GM19328 (cell line): ENCODE data around the gene FAAH2.
"Not testable (repeated sequence)": the region's sequence is repeated elsewhere in the genome, so short reads cannot be mapped to it uniquely, and the experiment has no call there.

Source experiments
- ATAC-seq: cut with Tn5 transposase; IDR thresholded peaks from one replicate; pipeline ENCODE4 v1.9.1; 2021; ENCODE audit warnings: mild to moderate bottlenecking, moderate library complexity; ENCODE audit not compliant: unreplicated experiment

Gene FAAH2, protein sequence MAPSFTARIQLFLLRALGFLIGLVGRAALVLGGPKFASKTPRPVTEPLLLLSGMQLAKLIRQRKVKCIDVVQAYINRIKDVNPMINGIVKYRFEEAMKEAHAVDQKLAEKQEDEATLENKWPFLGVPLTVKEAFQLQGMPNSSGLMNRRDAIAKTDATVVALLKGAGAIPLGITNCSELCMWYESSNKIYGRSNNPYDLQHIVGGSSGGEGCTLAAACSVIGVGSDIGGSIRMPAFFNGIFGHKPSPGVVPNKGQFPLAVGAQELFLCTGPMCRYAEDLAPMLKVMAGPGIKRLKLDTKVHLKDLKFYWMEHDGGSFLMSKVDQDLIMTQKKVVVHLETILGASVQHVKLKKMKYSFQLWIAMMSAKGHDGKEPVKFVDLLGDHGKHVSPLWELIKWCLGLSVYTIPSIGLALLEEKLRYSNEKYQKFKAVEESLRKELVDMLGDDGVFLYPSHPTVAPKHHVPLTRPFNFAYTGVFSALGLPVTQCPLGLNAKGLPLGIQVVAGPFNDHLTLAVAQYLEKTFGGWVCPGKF

DNA sequence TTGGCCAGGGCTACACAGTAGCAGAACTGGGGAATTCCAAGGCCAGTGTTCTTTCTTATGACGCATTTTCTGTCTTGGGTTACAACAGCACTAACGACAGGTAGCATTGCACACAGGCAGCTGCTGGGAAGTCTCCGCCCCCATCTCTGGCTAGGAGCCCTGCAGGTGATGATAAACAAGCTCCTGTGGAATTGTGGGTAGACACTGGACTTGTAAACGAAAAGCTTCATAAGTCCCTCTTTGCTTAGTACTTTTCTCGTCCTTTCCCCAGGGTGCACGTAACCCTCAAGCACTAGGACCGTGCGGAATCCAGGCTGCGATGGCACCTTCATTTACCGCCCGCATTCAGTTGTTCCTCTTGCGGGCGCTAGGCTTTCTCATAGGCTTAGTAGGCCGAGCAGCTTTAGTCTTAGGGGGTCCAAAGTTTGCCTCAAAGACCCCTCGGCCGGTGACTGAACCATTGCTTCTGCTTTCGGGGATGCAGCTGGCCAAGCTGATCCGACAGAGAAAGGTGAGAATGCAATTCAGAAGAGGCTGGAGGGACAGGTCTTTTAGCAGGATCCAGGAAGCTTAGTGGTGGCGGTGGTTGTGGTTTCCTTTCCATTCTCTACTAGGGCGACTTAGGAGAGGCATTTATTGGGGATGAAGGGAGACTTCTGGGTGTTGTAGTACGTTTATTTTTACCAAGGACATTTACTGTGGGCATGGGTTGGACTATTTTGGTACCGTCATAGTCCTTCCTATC, at the start of gene FAAH2:
TSS of gene FAAH2 (plus strand) at position 200 of the 745 bp plus-strand sequence. CDS start at position 320, 120 bp downstream.
- peak; percentile 92 for ATAC-seq

DNA sequence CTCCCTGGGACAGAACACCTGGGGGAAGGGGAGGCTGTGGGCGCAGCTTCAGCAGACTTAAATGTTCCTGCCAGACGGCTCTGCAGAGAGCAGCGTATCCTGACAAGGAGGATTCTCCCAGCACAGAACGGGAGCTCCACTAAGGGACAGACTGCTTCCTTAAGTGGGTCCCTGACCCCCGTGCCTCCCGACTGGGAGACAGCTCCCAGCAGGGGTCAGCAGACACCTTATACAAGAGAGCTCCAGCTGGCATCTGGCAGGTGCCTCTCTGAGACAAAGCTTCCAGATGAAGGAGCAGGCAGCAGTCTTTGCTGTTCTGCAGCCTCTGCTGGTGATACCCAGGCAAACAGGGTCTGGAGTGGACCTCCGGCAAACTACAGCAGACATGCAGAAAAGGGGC, 44.5 kb upstream of the FAAH2 start:
- no peak for ATAC-seq

DNA sequence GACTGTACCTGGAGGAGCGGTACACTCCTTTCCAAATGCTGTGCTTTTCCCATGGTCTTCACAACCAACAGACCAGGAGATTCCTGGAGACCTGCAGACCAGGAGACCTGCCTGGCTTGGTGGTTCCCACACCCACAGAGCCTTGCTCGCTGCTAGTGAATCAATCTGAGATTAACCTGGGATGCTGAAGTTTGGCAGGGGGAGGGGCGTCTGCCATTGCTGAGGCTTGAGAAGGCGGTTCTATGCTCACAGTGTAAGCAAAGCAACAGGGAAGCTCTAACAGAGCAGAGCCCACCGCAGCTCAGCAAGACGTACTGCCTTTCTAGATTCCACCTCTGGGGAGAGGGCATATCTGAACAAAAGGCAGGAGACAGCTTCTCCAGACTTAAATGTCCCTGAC, 34.5 kb upstream of the FAAH2 start:
- no peak for ATAC-seq

DNA sequence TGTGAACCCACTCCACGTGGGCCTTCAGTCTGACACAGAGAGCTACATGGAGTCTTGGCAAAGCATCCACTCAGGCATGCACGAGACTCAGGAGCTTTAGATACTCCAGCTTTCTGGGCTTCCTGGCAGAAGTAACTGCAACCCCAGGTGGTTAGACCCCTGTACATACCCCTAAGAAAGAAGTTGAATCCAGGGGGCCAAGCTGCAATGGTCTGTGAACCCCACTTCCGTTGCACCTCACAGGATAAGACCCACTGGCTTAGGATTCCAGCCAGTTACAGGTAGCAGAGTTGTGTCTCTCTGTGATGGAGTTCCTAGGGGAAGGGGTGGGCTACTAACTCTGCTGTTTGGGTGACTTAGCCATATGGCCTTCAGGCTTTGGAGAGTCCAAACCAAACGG, 21.4 kb upstream of the FAAH2 start:
- no peak for ATAC-seq

DNA sequence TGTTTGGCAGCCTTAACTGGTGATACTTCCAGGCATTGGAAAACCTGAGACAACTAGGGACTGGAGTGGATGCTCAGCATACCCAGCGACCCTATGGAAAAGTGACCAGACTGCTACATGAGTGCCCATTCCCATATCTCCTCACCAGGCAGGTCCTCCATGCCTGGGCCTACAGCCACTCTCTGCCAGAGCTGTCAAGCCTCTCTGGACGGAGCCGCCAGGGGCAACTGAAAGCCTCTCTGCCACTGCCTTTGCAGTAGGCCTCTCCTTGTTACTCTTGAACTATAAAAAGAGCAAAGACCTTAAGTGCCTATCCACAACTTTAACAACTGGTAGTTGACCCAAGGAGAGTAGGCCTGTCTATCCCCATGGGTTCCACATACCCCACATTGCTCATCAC, 20.2 kb upstream of the FAAH2 start:
- no peak for ATAC-seq

DNA sequence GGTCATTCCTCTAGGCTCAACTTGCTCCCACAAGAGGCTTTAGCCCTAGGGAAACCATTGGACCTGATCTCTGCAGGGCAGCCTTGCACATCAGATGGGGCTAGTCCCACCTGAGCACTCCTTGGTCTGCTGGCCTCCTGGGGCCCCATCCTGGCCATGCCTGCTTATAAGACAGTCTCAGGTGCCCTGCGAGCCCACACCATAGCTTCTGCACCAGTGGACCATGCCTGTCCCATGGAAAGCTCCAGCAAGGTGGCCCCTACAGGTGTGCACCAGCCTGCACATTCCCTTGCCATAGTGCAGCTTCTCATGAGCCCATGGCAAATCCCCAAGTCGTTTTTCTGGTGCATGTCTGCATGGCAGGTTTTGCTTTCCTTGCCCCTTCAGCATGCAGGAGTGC, 19.6 kb upstream of the FAAH2 start:
- no peak for ATAC-seq

DNA sequence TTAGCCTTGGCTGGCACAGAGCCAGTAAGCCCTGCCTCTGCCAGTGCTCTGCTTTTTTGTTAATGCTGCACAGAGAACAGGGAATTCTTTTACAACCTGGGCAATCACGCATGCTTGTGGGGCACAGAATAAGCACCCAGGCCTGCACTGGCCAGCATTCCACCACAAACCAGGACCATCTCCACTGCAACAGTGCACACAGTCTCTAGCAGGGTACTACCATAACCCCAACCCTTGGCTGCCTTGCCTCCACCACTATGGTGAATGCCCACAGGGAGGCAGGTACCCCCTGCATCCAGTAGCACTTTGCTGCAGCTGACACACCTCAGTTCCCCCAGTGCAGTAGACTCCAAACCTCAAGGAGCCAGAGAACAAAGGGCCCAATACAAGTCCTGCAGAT, 19.2 kb upstream of the FAAH2 start:
- no peak for ATAC-seq

DNA sequence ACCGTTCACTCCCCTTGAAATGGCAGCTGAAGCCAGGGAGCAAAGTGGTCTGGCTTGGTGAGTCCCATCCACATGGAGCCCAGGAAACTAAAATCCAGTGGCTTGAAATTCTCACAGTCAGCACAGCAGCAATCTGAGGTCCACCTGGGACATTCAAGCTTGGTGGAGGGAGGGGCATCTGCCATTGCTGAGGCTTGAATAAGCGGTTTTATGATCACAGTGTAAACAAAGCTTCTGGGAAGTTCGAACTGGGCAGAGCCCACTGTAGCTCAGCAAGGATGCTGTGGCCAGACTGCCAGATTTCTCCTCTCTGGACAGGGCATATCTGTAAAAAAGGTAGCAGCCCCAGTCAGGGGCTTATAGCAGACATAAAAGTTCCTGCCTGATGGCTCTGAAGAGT, 15.5 kb upstream of the FAAH2 start:
- ATAC-seq: no peak

DNA sequence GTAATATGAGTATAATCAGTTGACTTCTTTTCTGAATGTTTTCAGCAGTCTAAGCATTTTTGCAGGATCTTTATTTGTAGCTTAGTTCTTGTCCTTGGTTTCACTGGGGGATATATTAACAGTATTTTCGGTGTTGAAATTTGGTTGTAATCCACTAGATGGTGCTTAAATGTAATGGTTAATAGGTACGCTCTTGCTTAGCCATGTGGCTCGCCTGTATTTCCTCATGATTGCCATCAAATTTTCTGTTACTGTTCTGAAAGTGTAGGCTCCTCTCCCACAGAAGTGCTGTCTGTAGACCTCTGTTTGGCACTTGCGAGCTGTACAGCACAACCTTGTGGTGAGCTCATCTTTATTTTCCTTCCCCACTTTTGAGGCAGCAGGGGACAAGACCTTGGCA, 3.9 kb upstream of the FAAH2 start:
- no peak for ATAC-seq

DNA sequence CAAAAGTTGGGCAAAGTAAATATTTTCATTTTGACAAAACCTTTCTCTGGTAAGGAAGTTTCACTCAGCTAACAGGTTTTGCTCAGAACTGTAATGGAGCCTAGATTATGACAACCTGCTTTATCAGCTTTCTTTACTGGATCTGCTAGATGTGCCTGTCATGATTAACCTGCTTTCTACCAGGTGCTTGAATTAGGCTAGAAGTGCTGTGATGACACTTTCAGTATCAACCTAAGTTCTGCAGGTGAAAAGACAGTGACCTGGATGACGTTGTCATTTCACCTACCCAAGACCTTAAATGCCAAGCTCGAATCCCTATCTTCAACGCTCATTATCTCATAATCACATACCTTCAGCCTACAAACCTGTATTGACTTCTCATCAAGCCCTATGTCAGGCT, 1.5 kb upstream of the FAAH2 start:
- ATAC-seq: no peak

DNA sequence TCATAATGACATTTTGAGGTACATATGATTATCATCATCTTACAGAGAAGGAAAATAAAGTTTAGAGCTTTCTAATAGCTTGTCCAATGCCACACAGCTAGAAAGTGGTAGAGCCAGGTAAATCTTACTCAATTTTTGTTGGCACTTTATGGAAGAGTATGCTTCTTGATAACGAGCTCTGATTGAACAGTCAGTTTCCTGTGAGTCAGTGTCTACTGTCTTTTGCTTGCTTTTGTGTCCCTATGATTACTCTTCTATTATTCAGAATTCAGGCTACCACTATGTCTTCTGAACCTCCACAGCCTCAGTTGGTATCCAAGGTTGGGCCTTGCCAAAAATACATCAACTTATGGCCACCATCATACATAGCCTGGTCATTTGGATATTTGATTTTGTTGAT, 2.6 kb downstream of the FAAH2 start:
- no peak for ATAC-seq

DNA sequence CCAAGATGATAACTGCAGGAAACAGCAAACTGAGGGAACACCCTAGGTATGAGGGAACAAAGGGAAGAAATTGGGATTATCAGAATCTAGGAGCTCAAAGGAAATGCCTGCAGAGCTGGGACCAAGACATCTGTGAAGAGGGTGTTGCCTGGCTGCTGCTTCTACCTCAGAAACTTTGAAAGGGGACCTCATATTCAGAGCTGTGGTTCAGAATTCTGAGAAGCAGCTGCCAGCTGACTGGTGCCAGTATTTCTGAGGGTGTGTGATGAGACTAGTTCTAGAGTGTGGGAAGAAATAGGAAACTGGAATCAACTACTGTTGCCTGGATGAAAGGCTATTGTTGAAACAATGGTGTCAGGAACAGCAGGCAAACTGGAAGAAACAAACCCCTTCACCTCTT, 8.5 kb downstream of the FAAH2 start:
- ATAC-seq: no peak

DNA sequence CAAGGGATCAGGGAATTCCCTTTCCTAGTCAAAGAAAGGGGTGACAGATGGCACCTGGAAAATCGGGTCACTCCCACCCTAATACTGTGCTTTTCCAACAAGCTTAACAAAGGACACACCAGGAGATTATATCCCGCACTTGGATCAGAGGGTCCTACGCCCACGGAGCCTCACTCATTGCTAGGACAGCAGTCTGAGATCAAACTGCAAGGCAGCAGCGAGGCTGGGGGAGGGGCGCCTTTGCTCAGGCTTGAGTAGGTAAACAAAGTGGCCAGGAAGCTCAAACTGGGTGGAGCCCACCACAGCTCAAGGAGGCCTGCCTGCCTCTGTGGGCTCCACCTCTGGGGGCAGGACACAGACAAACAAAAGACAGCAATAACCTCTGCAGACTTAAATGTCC, 9.2 kb downstream of the FAAH2 start:
- not testable (repeated sequence) for ATAC-seq

DNA sequence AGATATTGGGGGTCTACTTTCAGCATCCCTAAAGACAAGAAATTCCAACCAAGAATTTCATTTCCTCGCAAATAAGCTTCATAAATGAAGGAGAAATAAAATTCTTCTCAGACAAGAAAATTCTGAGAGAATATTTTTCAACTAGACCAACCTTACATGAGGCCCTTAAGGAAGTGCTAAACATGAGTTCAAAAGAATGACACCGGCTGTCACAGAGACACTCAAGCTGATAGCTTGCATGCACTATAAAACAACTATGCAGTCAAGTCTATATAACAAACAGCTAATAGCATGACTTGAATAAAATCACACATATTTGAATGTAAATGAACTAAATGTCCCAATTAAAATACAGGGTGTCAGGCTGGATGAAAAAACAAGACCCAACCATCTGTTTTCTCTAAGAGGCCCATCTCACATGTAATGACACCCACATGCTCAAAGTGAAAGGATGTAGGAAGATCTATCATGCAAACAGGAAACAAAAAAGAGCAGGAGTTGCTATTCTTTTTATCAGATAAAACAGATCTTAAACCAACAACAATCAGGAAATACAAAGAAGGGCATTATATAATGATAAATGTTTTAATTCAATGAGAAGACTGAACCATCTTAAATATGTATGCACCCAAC, 27.2 kb downstream of the FAAH2 start:
- no peak for ATAC-seq

DNA sequence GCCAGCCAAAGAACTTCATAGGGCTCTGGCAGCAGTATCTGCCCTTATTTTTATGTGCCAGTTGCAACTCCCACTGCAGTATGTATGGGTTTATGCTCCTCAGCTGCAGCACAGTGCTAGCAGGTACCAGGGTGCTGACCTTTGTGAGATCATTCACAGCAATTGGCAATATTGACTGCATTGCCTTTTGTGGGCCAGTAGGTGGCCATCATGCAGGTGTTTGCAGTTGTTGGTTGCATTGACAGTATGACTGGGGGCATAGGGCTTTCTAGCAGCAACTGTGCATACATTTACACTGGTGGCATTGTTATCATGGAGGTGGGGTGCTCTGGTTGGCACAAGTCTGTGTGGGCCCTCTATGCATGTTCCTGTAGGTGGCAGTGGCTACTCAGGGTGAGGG, 42.5 kb downstream of the FAAH2 start:
- ATAC-seq: no peak

DNA sequence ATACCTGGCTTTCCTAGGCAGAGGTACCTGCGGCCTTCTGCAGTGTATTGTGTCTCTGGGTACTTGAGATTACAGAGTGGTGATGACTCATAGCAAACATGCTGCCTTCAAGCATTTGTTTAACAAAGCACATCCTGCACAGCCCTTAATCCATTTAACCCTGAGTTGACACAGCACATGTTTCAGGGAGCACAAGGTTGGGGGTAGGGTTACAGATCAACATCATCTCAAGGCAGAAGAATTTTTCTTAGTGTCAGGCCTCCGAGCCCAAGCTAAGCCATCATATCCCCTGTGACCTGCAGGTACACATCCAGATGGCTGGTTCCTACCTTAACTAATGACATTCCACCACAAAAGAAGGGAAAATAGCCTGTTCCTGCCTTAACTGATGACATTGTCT, 49.3 kb downstream of the FAAH2 start:
- not testable (repeated sequence) for ATAC-seq

DNA sequence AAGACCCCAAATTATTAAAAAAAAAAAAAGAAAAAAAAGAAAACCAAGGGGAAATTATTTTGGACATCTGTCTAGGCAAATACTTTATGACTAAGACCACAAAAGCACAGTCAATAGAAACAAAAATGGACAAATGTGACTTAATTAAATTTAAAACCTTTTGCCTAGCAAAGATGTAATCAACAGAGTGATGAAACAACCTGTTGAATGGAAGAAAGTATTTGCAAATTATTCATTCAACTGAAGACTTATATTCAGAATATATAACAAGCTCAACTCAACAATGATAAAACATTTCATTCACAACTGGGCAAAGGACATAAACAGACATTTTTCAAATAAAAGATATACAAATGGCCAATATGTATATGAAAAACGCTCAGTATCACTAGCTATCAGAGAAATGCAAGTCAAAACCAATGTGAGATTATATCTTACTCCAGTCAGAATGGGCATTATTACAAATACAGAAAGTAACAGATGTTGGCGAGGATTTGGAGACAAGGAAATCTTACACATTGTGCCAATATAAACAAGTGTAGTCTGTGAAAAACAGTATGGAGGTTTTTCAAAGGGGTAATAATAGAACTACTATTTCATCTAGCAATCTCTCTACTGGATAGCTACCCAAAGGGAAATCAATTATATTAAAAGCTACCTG, 67.1 kb downstream of the FAAH2 start:
- ATAC-seq: no peak

DNA sequence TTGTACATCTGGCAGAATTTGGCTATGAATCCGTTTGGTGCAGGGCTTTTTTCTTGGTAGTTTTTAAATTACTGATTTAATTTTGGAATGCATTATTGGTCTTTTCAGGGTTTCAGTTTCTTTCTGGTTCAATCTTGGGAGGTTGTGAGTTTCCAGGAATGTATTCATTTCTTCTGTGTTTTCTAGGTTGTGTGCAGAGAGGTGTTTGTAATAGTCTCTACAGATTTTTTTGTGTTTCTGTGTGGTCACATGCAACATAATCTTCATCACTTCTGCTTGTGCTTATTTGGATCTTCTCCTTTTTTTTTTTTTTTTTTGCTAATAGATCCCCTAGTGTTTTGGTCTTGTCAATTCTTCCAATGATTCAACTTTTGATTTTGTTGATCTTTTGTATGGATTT, 77.6 kb downstream of the FAAH2 start:
- ATAC-seq: no peak

DNA sequence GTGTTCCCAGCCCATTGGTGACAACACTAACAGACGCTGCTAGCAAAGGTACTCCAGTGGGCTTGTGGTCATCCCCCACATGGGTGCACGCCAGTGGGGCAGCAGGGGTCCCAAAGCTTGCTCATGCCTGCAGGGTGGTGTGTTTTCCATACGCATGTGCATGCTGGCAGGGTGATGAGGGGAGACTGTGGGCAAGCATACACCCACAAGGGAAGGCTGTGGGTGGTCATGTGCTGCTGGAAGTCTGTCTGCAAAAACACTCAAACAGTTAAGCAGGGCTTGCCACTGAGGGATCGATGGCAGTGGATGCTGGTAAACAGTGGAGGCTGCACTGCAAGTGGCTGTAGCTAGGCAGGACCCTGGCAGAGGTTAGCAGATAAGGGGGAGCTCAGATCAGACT, 79.9 kb downstream of the FAAH2 start:
- ATAC-seq: no peak

DNA sequence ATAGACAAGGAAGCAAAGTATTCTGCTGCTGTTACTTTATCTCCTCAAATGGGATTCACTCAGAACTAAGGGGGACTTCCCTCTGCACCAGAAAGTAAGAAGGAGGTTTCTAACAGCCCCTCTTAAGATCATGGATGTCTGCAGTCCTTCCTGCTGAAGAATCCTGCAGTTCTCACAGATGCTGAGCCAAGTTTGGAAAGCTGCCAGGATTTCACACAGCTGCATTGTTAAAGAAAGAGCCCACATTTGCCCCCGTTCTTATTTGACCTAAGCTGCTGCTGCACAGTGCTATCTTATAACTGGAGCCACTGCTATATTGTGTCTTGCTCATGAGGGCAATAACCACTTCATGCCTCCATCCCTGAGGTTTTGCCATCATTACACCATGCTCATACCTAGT, 81.1 kb downstream of the FAAH2 start:
- no peak for ATAC-seq

DNA sequence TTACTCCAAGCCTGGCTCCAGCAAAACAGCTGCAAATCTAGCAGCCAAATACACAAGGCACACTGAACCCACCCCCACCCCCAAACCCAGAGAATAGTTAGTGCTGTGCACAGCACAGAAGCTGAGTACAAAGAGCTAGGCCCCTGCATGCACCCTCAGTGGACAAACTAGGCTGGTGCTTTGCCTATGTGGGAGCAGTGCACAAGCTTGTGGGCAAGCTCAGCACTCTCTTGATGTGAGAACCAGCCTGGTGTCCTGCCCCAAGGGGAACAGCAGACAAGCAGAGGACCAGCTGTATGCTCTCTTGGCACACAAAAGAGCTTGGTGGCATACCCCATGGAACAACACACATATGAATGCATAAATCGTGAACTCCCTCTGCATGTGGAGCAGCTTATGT, 81.7 kb downstream of the FAAH2 start:
- ATAC-seq: no peak
